HepG2 (cell line): ENCODE results near the gene DPP7. TPM values are rescaled to one million over a fixed set of nuclear protein-coding genes. Genes with fewer than 3 reads are reported as not detected.

Source experiments
- ELF1 ChIP-seq: sonication (generic); formaldehyde crosslinking; IDR thresholded peaks from 2 replicates; pipeline ENCODE4 v1.4.0; 2020; ENCODE audit warnings: missing genetic modification reagents
- GTF2F1 ChIP-seq: fragments of 150-350 bp; IDR thresholded peaks from 2 replicates; pipeline ENCODE4 v1.6.1; 2014; ENCODE audit warnings: low read length
- HIVEP1 ChIP-seq: sonication (generic); formaldehyde crosslinking; IDR thresholded peaks from 2 replicates; pipeline ENCODE4 v1.4.0; 2020; ENCODE audit warnings: mild to moderate bottlenecking, missing genetic modification reagents
- JUNB ChIP-seq: sonication (generic); formaldehyde crosslinking; IDR thresholded peaks from 2 replicates; pipeline ENCODE4 v1.8.0; 2022; ENCODE audit warnings: missing genetic modification reagents, mild to moderate bottlenecking, borderline replicate concordance
- POLR2A ChIP-seq, 2 experiments: IDR thresholded peaks; 2 replicates each; pipeline ENCODE4 v1.6.1; 2011; ENCODE audit warnings: low read depth in 2 of 2, low read length in 2 of 2, mild to moderate bottlenecking in 1 of 2, moderate library complexity in 1 of 2; ENCODE audit not compliant: insufficient read depth in 1 of 2
- RARG ChIP-seq: sonication (generic); formaldehyde crosslinking; IDR thresholded peaks from 2 replicates; pipeline ENCODE4 v1.4.0; 2020; ENCODE audit warnings: low read depth, mild to moderate bottlenecking, missing genetic modification reagents
- RFX3 ChIP-seq: IDR thresholded peaks from 2 replicates; pipeline ENCODE4 v1.6.1; 2016; ENCODE audit warnings: missing biosample characterization, missing genetic modification reagents
- SNRNP70 ChIP-seq: fragments of 200-400 bp; formaldehyde crosslinking; IDR thresholded peaks from 2 replicates; pipeline ENCODE4 v1.6.1; 2017; ENCODE audit warnings: mild to moderate bottlenecking, low read depth, low read length, moderate library complexity
- SP1 ChIP-seq, 2 experiments: fragments of 450-650 bp in 1 of 2; sonication (generic) in 1 of 2; formaldehyde crosslinking in 1 of 2; IDR thresholded peaks; 2 replicates each; pipeline versions ENCODE4 v1.4.0 to v1.6.1; 2016 to 2020; ENCODE audit warnings: missing genetic modification reagents in 1 of 2
- SRY ChIP-seq: sonication (generic); formaldehyde crosslinking; IDR thresholded peaks from 2 replicates; pipeline ENCODE4 v1.8.0; 2022; ENCODE audit warnings: mild to moderate bottlenecking, missing genetic modification reagents
- TBL1XR1 ChIP-seq: fragments of 150-350 bp; IDR thresholded peaks from 2 replicates; pipeline ENCODE4 v1.6.1; 2014; ENCODE audit warnings: borderline replicate concordance, low read length; ENCODE audit not compliant: partially characterized antibody
- TRIM24 ChIP-seq: sonication (generic); formaldehyde crosslinking; IDR thresholded peaks from 2 replicates; pipeline ENCODE4 v1.8.0; 2022; ENCODE audit warnings: mild to moderate bottlenecking, missing genetic modification reagents
- TSC22D2 ChIP-seq: sonication (generic); formaldehyde crosslinking; IDR thresholded peaks from 2 replicates; pipeline ENCODE4 v1.5.1; 2020; ENCODE audit warnings: missing genetic modification reagents, mild to moderate bottlenecking, borderline replicate concordance
- ZNF10 ChIP-seq: sonication (generic); formaldehyde crosslinking; IDR thresholded peaks from 2 replicates; pipeline ENCODE4 v1.4.0; 2020; ENCODE audit warnings: mild to moderate bottlenecking, low read depth, missing genetic modification reagents, borderline replicate concordance
- ZNF225 ChIP-seq: sonication (generic); formaldehyde crosslinking; IDR thresholded peaks from 2 replicates; pipeline ENCODE4 v1.4.0; 2020; ENCODE audit warnings: mild to moderate bottlenecking, missing genetic modification reagents
- ZNF367 ChIP-seq: sonication (generic); formaldehyde crosslinking; IDR thresholded peaks from 2 replicates; pipeline ENCODE4 v1.4.0; 2020; ENCODE audit warnings: missing genetic modification reagents, borderline replicate concordance
- ZNF431 ChIP-seq: sonication (generic); formaldehyde crosslinking; IDR thresholded peaks from 2 replicates; pipeline ENCODE4 v1.9.0; 2022; ENCODE audit warnings: missing genetic modification reagents, low read depth, mild to moderate bottlenecking, borderline replicate concordance
- ZNF644 ChIP-seq: IDR thresholded peaks from 2 replicates; pipeline ENCODE4 v1.6.1; 2016; ENCODE audit warnings: low read depth
- ZNF720 ChIP-seq: sonication (generic); formaldehyde crosslinking; IDR thresholded peaks from 2 replicates; pipeline ENCODE4 v1.4.0; 2020; ENCODE audit warnings: missing genetic modification reagents
- ZNF746 ChIP-seq: sonication (generic); formaldehyde crosslinking; IDR thresholded peaks from 2 replicates; pipeline ENCODE4 v1.8.0; 2022; ENCODE audit warnings: mild to moderate bottlenecking, missing genetic modification reagents
- ZNF839 ChIP-seq: sonication (generic); formaldehyde crosslinking; IDR thresholded peaks from 2 replicates; pipeline ENCODE4 v1.4.0; 2020; ENCODE audit warnings: missing genetic modification reagents, mild to moderate bottlenecking, borderline replicate concordance
- polyA plus RNA-seq, 8 experiments: library from polyadenylated mRNA; depleted of rRNA in 3 of 8; stranded (reverse) in 7 of 8; unstranded in 1 of 8; fragments of >200 nt; fragmentation: Illumina TruSeq in 4 of 8; extraction: Trizol in 4 of 8; gene quantifications; 2 replicates each; pipeline versions ENCODE4 v1.2.1 to v1.2.3, GENCODE V29; 2011 to 2016; ENCODE audit warnings: low read depth in 4 of 8, missing spikeins in 1 of 8, mixed read lengths in 1 of 8; ENCODE audit not compliant: insufficient read depth in 1 of 8
- total RNA-seq, 5 experiments: library from RNA; depleted of rRNA; stranded (reverse); fragments of >200 nt; fragmentation: Illumina TruSeq; extraction: Trizol; gene quantifications; 2 replicates each; pipeline ENCODE4 v1.2.3, GENCODE V29; 2016; ENCODE audit warnings: low read depth in 1 of 5
- TF ChIP-seq, protein P1 (sequence below): sonication (generic); formaldehyde crosslinking; IDR thresholded peaks from 2 replicates; pipeline ENCODE4 v1.8.1; 2023; ENCODE audit warnings: mild to moderate bottlenecking, missing genetic modification reagents
- TF ChIP-seq, protein P2 (sequence below): sonication (generic); formaldehyde crosslinking; IDR thresholded peaks from 2 replicates; pipeline ENCODE4 v1.5.0; 2020; ENCODE audit warnings: mild to moderate bottlenecking, missing genetic modification reagents, borderline replicate concordance
- TF ChIP-seq, protein P3 (sequence below): IDR thresholded peaks from 2 replicates; pipeline ENCODE4 v1.6.1; 2018; ENCODE audit warnings: missing genetic modification reagents, mild to moderate bottlenecking, missing compliant biosample characterization

DPP7 gene
- total and polyA plus RNA-seq, 2 of the 13 experiments (the other 11 are each of a cell fraction or from before 2014, with no cell fraction given) = 1.2 to 4.5 TPM

DNA sequence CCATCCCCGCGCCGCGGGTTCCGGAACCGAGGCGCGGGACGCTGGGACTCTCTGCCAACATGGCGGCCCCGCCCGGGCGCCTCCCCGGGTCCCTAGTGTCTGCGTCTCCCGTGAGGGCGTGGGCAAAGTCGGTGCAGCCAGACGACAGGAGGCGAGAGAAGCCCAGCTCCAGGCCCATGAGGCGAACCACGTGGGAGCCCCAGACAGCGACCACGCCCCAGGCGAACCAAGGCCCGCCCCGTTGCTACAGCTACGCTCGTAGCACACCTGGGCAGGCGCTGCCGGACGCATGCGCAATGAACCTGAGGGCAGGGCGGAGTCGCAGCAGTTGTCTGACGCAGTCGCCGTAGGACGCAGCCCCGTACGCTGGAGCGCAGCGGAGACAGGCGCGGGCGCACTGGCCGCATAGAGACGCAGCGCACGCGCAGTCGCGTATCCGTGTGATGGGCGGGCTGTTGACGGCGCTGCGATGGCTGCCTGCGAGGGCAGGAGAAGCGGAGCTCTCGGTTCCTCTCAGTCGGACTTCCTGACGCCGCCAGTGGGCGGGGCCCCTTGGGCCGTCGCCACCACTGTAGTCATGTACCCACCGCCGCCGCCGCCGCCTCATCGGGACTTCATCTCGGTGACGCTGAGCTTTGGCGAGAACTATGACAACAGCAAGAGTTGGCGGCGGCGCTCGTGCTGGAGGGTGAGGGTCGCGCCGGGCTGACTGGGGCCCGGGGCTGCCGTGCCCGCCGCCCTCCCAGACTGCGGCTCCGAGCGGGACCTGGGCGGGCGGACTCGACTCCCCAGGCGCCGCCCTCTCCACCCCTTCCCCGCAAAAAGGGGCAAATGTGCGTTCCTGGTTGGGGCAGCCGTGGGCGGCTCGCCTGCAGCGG is 27.8 kb downstream of the DPP7 start, which contains the start of gene MAN1B1 (continued):
- TF ChIP-seq ZNF10 (CRISPR knock-in tag) = no peak
- no peak for TF ChIP-seq RARG (CRISPR knock-in tag)
- TF ChIP-seq TRIM24 (CRISPR knock-in tag) = no peak
- no peak for TF ChIP-seq ZNF644 (CRISPR knock-in tag)
- peak; percentile 58; the same call in 1 of the 2 replicates for TF ChIP-seq ZNF367 (CRISPR knock-in tag)
- TF ChIP-seq, protein P1, sequence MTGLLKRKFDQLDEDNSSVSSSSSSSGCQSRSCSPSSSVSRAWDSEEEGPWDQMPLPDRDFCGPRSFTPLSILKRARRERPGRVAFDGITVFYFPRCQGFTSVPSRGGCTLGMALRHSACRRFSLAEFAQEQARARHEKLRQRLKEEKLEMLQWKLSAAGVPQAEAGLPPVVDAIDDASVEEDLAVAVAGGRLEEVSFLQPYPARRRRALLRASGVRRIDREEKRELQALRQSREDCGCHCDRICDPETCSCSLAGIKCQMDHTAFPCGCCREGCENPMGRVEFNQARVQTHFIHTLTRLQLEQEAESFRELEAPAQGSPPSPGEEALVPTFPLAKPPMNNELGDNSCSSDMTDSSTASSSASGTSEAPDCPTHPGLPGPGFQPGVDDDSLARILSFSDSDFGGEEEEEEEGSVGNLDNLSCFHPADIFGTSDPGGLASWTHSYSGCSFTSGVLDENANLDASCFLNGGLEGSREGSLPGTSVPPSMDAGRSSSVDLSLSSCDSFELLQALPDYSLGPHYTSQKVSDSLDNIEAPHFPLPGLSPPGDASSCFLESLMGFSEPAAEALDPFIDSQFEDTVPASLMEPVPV (CRISPR knock-in tag) = no peak
- no peak for TF ChIP-seq HIVEP1 (CRISPR knock-in tag)
- TF ChIP-seq, protein P2, sequence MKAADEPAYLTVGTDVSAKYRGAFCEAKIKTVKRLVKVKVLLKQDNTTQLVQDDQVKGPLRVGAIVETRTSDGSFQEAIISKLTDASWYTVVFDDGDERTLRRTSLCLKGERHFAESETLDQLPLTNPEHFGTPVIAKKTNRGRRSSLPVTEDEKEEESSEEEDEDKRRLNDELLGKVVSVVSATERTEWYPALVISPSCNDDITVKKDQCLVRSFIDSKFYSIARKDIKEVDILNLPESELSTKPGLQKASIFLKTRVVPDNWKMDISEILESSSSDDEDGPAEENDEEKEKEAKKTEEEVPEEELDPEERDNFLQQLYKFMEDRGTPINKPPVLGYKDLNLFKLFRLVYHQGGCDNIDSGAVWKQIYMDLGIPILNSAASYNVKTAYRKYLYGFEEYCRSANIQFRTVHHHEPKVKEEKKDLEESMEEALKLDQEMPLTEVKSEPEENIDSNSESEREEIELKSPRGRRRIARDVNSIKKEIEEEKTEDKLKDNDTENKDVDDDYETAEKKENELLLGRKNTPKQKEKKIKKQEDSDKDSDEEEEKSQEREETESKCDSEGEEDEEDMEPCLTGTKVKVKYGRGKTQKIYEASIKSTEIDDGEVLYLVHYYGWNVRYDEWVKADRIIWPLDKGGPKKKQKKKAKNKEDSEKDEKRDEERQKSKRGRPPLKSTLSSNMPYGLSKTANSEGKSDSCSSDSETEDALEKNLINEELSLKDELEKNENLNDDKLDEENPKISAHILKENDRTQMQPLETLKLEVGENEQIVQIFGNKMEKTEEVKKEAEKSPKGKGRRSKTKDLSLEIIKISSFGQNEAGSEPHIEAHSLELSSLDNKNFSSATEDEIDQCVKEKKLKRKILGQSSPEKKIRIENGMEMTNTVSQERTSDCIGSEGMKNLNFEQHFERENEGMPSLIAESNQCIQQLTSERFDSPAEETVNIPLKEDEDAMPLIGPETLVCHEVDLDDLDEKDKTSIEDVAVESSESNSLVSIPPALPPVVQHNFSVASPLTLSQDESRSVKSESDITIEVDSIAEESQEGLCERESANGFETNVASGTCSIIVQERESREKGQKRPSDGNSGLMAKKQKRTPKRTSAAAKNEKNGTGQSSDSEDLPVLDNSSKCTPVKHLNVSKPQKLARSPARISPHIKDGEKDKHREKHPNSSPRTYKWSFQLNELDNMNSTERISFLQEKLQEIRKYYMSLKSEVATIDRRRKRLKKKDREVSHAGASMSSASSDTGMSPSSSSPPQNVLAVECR (CRISPR knock-in tag) = peak; percentile 93
- no peak for TF ChIP-seq ZNF720 (CRISPR knock-in tag)
- peak; percentile 61; the same call in 1 of the 2 replicates for TF ChIP-seq ELF1 (CRISPR knock-in tag)
- no peak for TF ChIP-seq SNRNP70
- TF ChIP-seq SRY (CRISPR knock-in tag) = peak; percentile 31
- TF ChIP-seq, protein P3, sequence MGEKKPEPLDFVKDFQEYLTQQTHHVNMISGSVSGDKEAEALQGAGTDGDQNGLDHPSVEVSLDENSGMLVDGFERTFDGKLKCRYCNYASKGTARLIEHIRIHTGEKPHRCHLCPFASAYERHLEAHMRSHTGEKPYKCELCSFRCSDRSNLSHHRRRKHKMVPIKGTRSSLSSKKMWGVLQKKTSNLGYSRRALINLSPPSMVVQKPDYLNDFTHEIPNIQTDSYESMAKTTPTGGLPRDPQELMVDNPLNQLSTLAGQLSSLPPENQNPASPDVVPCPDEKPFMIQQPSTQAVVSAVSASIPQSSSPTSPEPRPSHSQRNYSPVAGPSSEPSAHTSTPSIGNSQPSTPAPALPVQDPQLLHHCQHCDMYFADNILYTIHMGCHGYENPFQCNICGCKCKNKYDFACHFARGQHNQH (CRISPR knock-in tag) = peak; percentile 44
- no peak for TF ChIP-seq SP1 (IDR thresholded peaks at IDR 0.05)
- peak; percentile 58 for TF ChIP-seq SP1 (CRISPR knock-in tag; IDR thresholded peaks at IDR 0.05)
- TF ChIP-seq ZNF839 (CRISPR knock-in tag) = no peak
- TF ChIP-seq ZNF225 (CRISPR knock-in tag) = no peak
- no peak for TF ChIP-seq JUNB (CRISPR knock-in tag)
- TF ChIP-seq POLR2A (IDR thresholded peaks at IDR 0.05; ENCODE audit: insufficient read depth in 1 of 2, low read depth in 2 of 2, low read length in 2 of 2) = peak in 1 of 2 experiments; percentile 65; a peak in 2 of 4 replicates
- peak; percentile 80 for TF ChIP-seq RFX3 (CRISPR knock-in tag)
- no peak; the same call in 1 of the 2 replicates for TF ChIP-seq ZNF746 (CRISPR knock-in tag)
- TF ChIP-seq TBL1XR1 = no peak
- TF ChIP-seq ZNF431 (CRISPR knock-in tag) = 0 out of 2 replicates have a peak, but pooled peaks have one; percentile 9
- TF ChIP-seq GTF2F1 = no peak
- no peak for TF ChIP-seq TSC22D2 (CRISPR knock-in tag)
